ENCODE results near the gene UROC1.

UROC1 gene

DNA sequence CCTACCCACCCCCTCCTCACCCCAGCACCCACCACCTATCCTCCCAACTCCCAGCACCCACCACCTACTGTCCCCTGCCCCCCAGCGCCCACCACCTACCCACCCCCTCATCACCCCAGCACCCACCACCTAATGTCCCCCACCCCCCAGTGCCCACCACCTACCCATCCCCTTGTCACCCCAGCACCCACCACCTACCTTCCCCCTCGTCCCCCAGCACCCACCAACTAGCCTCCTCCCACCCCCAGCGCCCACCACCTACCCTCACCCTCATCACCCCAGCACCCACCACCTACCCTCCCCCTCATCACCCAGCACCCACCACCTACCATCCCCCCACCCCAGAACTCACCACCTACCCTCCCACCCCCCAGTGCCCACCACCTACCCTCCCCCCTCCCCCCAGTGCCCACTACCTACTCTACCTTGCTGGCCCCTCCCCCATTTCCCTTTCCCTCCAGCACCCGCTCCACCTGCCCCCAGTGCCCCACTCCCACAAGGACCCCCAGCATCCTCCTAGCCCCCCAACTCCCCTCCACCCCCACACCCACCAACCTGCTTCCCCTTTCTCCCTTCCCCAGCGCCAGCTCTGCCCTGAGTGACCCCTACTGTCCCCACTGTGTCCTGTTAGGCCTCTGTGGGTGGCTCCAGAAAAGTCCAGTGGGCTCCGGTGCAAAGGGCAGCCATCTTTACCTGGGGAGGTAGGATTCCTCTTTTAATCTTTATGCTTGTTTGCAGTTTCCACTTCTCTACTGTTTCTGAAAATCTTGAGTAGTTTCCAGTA lies 1.2 kb downstream of the UROC1 start:
- no peak for DNase-seq (ENCODE audit: low spot score)

GRCh38 chr3:126515066-126515706 lies 2.4 kb downstream of the UROC1 start:
- no peak for DNase-seq (ENCODE audit: low spot score)

GRCh38 chr3:126514161-126514560 lies 3.4 kb downstream of the UROC1 start:
- no peak for DNase-seq (ENCODE audit: low spot score)

- DNase-seq (ENCODE audit: low spot score): no peak
Measured at GRCh38 chr3:126512916-126513650, 4.5 kb downstream of the UROC1 start.

DNA sequence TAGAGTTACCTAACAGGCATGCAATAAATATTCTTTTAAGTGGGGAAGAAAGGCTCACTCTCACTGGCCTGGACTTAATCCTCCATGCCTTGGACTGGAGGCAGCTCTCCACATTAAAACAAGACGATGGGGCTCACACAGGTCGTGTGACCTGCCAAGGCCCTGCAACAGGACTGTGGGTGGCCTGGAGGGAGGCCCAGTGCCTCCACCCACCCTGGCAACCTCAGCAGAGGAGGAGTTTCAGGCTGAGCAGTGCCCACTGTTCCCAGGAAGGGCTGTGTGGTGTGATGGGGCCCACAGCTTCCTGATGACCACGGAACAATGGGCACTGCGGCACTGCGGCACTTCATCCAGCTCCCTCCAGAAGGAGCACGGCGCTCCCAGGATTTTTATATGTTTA lies 5.5 kb downstream of the UROC1 start:
- no peak for DNase-seq (ENCODE audit: low spot score)

DNA sequence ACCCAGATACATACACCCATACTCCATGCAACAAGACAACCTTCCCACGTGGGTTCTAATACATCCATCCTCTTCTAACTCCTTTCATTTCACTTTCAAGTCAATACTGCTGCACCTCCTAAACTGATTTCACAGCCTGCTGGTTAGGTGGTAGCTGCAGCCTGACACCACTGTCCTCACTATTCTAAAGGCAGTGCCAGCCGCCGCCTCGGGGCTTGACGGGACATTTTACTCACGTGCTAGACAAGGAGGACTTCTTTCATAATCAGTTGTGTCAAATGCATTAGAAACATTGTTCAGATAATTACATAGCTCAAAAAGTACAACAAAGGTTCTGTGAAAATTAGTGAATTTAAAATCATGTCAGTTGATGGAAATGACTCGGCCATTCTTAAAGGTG lies 6.3 kb downstream of the UROC1 start:
- no peak for DNase-seq (ENCODE audit: low spot score)

- DNase-seq (ENCODE audit: low spot score): no peak
Measured at GRCh38 chr3:126510308-126510910, 7.2 kb downstream of the UROC1 start.

DNA sequence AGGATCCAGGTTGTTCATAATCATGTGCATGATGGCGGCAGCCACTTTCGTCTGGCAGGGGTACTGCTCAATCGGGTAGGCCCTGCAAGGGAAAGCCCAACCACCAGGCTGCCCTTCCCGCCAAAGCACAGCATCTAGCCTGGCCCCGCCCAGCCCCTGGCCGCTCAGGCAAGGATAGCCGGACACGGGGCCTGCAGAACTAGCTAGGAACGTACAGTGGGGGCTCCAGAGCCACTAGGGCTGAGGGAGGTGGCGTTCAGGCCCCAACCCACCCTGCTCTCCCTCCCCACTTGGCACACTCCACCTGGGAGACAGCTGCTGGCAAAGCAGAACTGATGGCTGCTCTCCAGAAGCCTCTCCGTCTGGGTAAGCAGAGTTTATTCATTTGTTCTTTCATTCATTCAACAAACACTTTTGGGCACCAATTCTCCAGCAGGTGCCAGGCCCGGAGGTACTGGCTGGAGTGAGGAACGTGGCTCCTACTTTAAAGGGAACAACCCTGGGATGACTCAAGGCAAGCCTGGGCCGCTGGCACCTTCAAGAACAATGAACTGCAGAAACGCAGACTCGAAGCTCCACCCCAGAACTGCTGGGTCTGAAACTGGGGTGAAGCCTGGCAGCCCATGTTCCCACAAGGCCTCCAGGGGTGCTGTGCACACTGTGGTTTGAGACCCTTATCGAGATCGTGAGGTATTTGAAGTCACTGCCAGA lies 7.8 kb downstream of the UROC1 start:
- DNase-seq (ENCODE audit: low spot score): no peak

DNA sequence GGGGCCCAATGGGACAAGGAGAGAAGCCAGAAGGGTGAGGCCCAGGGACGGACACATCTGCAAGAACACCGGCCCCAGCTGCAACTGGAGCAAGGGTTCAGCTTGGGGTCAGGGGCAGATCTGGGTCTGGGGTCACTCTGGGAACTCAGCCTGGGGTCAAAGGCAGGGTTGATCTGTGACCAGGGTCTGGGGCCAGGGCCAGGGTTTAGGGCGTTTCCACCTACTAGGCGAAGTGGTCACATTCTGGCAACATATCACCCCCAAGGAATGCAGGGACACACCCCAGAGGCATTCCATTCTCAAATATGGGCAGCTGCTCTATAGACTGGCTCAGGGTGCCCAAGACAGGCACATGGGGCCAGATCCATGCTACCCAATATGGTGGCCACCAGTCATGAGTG lies 9.0 kb downstream of the UROC1 start:
- DNase-seq (ENCODE audit: low spot score): no peak

DNA sequence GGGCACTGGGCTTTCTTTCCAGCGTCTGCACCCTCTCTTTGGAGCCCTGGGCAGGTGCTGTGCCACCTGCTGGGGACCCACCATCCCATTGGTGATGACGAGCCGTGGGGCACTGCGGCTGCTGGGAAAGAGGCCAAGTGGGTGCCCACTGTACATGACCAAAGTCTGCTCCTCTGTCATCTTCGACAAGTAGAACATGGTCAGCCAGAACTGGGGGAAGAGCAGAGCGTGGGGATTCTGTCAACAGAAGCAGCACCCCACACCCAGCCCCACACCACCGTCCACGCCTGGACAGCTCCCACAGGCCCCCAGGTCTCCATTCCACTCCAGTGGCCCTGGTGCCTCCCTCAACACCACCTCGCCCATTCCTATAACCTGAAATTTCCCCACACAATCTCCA lies 9.7 kb downstream of the UROC1 start:
- no peak for DNase-seq (ENCODE audit: low spot score)

DNA sequence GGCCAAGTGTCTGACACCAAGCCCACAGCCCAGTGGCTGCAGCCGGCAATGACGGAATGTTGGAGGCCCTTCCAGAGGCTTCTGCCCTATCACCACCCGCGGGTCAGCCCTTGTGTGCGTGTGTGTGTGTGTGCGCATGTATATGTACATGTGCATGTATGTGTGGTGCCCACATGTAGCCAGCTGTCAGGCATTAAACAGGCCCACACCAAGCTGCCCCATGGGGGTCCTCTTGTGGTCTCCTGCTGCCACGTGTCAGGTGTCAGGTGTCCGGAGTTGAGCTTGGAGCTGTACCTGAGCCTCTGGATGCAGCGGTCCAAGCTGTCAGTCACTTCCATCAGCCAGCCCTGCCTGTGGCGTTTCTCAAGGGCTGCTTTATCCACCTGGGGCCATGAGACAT lies 13.9 kb downstream of the UROC1 start:
- DNase-seq (ENCODE audit: low spot score): no peak

DNA sequence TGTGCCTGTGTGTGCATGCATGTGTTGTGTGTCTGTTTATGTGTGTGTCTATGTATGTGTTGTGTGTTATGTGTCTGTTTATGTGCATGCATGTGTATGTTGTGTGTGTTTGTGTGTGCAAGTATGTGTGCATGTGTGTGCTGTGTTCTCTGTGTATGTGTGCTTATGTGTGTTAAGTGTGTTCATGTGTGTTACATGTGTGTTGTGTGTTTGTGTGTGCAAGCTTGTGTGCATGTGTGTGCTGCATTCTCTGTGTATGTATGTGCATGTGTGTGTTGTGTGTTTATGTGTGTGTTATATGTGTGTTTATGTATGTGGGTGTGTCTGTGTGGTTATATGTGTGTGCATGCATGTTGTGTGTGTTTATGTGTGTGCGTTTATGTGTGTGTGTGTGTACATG lies 14.9 kb downstream of the UROC1 start:
- no peak for DNase-seq (ENCODE audit: low spot score)

GRCh38 chr3:126501736-126502135 lies 15.8 kb downstream of the UROC1 start:
- no peak for DNase-seq (ENCODE audit: low spot score)

GRCh38 chr3:126501054-126501453 lies 16.5 kb downstream of the UROC1 start:
- DNase-seq (ENCODE audit: low spot score): no peak

DNA sequence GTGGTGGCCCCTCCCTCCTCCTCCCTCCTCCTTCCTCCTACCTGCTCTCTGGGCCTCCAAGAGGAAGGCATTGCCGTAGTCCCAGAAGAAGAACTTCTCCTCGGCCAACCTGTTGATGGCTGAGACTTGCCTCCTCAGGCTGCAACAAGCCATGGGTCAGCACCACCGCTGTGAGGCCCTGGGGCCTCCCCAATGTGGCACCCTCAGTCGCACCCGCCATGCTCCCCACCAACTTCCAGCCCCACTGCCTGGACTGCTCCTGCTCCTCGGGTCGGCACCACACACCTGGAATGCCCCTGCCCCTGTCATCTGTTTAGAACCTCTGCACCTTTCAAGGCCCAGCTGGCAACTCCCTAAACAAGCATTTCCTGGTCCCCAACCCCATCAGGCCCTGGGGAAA lies 17.6 kb downstream of the UROC1 start:
- DNase-seq (ENCODE audit: low spot score): no peak

DNA sequence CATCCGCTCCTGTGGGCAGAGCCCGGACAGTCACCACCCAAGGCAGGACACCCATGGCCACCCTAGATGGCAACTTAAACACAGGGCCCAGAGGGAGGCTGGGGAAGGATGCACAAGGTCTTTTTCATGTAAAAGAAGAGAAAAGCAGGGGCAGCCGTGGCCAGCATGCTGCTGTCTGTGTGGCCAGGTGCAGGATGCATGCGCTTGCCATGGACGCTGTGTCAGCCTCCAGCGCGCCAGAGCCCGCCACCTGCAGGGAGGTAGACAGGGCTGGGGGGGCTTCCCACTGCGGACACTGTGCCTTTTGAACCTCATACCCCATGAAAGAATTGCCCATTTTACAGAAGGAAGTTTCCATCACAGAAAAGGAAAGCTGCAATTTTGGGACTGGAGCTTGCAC lies 18.2 kb downstream of the UROC1 start:
- no peak for DNase-seq (ENCODE audit: low spot score)

GRCh38 chr3:126498929-126499328 lies 18.6 kb downstream of the UROC1 start:
- DNase-seq (ENCODE audit: low spot score): no peak

- DNase-seq (ENCODE audit: low spot score): no peak
Measured at GRCh38 chr3:126498461-126498860, 19.1 kb downstream of the UROC1 start.

- DNase-seq (ENCODE audit: low spot score): no peak
Measured at GRCh38 chr3:126497956-126498355, 19.6 kb downstream of the UROC1 start.

GRCh38 chr3:126496894-126497850 lies 20.4 kb downstream of the UROC1 start:
- no peak for DNase-seq (ENCODE audit: low spot score)

DNA sequence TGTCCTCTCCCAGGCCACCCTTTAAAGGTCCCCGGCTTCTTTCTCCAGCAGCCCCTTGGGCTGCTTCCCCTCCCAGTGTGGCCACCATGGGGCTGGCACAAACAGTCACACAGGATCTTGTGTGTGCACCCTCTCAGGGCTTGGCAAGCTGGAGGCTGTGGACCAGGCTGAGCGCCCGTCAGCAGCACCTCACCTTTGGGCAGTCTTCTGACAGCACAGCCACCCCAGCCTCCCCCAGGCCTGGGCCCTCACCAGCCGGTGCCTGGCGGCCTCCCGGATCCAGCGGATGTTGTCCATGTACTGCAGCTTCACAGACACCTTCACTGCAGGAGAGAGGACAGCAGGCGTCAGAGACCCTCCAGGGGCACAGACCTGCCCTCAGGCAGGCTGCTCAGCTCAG lies 21.8 kb downstream of the UROC1 start:
- no peak for DNase-seq (ENCODE audit: low spot score)
